GM20000 (cell line): ENCODE results near the gene DACH1.

Source experiments
- DNase-seq: peaks from one replicate; pipeline ENCODE4 v3.0.0; 2012; ENCODE audit warnings: low spot score
- CTCF ChIP-seq: IDR thresholded peaks from 2 replicates; pipeline ENCODE4 v1.5.1; 2012; ENCODE audit warnings: mild to moderate bottlenecking, control low read depth; ENCODE audit errors: extremely low read depth, missing control alignments

DACH1 gene

GRCh38 chr13:71858647-71859046, 8.4 kb downstream of the DACH1 start:
- TF ChIP-seq CTCF: no peak
- no peak for DNase-seq

- TF ChIP-seq CTCF: no peak
- no peak for DNase-seq
These were observed 10.4 kb downstream of the DACH1 start for GRCh38 chr13:71856548-71857043.

GRCh38 chr13:71854401-71854800, 12.6 kb downstream of the DACH1 start:
- no peak for DNase-seq
- no peak for TF ChIP-seq CTCF

- no peak for DNase-seq
- TF ChIP-seq CTCF: no peak
These were observed 13.3 kb downstream of the DACH1 start for GRCh38 chr13:71853725-71854124.

GRCh38 chr13:71852736-71853135, 14.3 kb downstream of the DACH1 start:
- no peak for DNase-seq
- TF ChIP-seq CTCF: no peak

- DNase-seq: no peak
- no peak for TF ChIP-seq CTCF
These were observed 15.2 kb downstream of the DACH1 start for GRCh38 chr13:71851498-71852409.

GRCh38 chr13:71842003-71842402, 25.0 kb downstream of the DACH1 start:
- DNase-seq: no peak
- TF ChIP-seq CTCF: no peak
